Loucy (cell line): Measurements from ENCODE around the gene NECTIN1.

Source experiments
- H2AFZ ChIP-seq: fragments of 200-600 bp; sonication (generic); 2 replicates; pipeline ENCODE4 v1.6.0; 2016; ENCODE audit warnings: antibody characterized with exemption, mild to moderate bottlenecking, low read length, moderate library complexity
- H3F3A ChIP-seq: fragments of 200-600 bp; 2 replicates; pipeline ENCODE4 v1.6.0; 2016; ENCODE audit warnings: antibody characterized with exemption, low read depth, mild to moderate bottlenecking
- H3K27me3 ChIP-seq: fragments of 200-600 bp; sonication (generic); 2 replicates; pipeline ENCODE4 v1.6.1; 2014; ENCODE audit warnings: low read length, mild to moderate bottlenecking; ENCODE audit not compliant: insufficient read depth, poor library complexity, severe bottlenecking
- H3K36me3 ChIP-seq: fragments of 200-600 bp; sonication (generic); 2 replicates; pipeline ENCODE4 v1.6.1; 2016; ENCODE audit warnings: low read length; ENCODE audit not compliant: insufficient read depth
- H3K4me1 ChIP-seq: fragments of 200-600 bp; sonication (generic); 2 replicates; pipeline ENCODE4 v1.5.1; 2014; ENCODE audit warnings: low read length, mild to moderate bottlenecking; ENCODE audit not compliant: insufficient read depth, poor library complexity, severe bottlenecking
- H3K4me2 ChIP-seq: fragments of 200-600 bp; sonication (generic); 2 replicates; pipeline ENCODE4 v1.6.0; 2014; ENCODE audit warnings: antibody characterized with exemption, low read length, low read depth, mild to moderate bottlenecking; ENCODE audit not compliant: poor library complexity, severe bottlenecking
- H3K4me3 ChIP-seq: fragments of 200-600 bp; sonication (generic); 2 replicates; pipeline ENCODE4 v1.5.1; 2014; ENCODE audit warnings: low read length, mild to moderate bottlenecking, mixed read lengths; ENCODE audit not compliant: poor library complexity, severe bottlenecking
- H3K79me2 ChIP-seq: fragments of 200-600 bp; sonication (generic); 2 replicates; pipeline ENCODE4 v1.6.1; 2014; ENCODE audit warnings: low read length; ENCODE audit not compliant: insufficient read depth
- H3K9ac ChIP-seq: fragments of 200-600 bp; sonication (generic); 2 replicates; pipeline ENCODE4 v1.6.0; 2014; ENCODE audit warnings: mild to moderate bottlenecking, low read depth, low read length, moderate library complexity; ENCODE audit not compliant: poor library complexity, severe bottlenecking
- H3K9me2 ChIP-seq: fragments of 200-600 bp; sonication (generic); replicated peaks from 2 replicates; pipeline ENCODE4 v1.6.1; 2016; ENCODE audit warnings: low read depth, low read length, mixed read lengths
- H3K9me3 ChIP-seq: fragments of 200-600 bp; sonication (generic); 2 replicates; pipeline ENCODE4 v1.6.1; 2014; ENCODE audit warnings: mild to moderate bottlenecking, antibody characterized with exemption, low read length, low read depth; ENCODE audit not compliant: insufficient read depth
- H4K20me1 ChIP-seq: fragments of 200-600 bp; sonication (generic); 2 replicates; pipeline ENCODE4 v1.6.0; 2014; ENCODE audit warnings: antibody characterized with exemption, low read length, mild to moderate bottlenecking; ENCODE audit not compliant: insufficient read depth, poor library complexity, severe bottlenecking
- EZH2phosphoT487 ChIP-seq: fragments of 200-600 bp; IDR thresholded peaks from 2 replicates; pipeline ENCODE4 v1.6.1; 2018; ENCODE audit warnings: antibody characterized with exemption, mild to moderate bottlenecking, moderate library complexity, borderline replicate concordance
- TF ChIP-seq, protein P1 (sequence below): fragments of 200-600 bp; sonication (generic); conservative IDR thresholded peaks from 2 replicates; pipeline ENCODE4 v1.5.1; 2014; ENCODE audit warnings: mild to moderate bottlenecking, antibody characterized with exemption, low read length

The NECTIN1 gene

DNA sequence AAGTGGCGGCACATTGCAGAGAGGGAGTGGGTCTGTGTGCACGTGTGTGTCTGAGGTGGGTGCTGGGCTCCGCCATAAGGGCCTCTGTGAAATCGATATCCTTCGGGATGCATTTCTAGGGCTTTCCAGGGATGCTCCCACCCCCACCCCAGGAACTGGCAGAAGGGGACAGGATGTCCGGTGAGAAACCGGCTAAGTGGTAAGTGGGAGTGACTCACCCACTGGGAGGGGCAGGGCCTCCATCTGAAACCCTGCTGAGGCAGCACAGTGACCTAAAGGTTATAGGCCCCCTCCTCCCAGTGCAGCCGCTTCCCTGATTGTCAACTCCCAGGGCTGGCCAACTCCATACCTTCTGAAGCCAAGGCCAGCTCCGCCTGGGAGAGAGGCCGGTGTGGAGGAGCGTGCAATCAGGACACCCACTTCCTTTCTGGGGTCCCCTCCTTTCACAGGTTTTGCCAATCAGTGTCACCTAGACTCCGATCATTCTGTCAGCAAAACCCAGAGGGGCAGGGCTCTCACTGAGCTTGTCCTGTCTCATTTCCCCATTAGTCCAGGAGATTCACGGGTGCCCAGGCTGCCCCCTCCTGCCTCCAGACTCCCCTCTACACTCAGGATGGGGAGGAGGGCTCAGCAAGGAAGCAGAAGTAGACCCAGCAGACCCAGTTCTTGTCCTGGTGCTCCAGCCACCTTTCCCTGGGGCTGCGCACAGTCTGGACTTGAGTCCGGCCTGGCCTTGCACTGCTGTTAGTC lies 44.5 kb downstream of the NECTIN1 start:
- Histone ChIP-seq H3K9me2 (no peaks in the 10 kb centered on the region), H3K4me3 (peak overlapping the region; percentile 52), H3K79me2 (peaks cover 97% of the 10 kb centered on the region), H3K36me3 (peaks cover 5% of the 10 kb centered on the region; the same call in 1 of the 2 replicates), H3K9me3 (no peaks in the 10 kb centered on the region), H3K9ac (peak overlapping the region; percentile 65), H4K20me1 (peaks cover 11% of the 10 kb centered on the region), H3K4me1 (peaks cover 79% of the 10 kb centered on the region), H3F3A (no peaks in the 10 kb centered on the region), H3K4me2 (peak overlapping the region; percentile 64), H2AFZ (no peak overlapping the region), H3K27me3 (no peaks in the 10 kb centered on the region)
- TF ChIP-seq EZH2phosphoT487: no peak
- TF ChIP-seq, protein P1, sequence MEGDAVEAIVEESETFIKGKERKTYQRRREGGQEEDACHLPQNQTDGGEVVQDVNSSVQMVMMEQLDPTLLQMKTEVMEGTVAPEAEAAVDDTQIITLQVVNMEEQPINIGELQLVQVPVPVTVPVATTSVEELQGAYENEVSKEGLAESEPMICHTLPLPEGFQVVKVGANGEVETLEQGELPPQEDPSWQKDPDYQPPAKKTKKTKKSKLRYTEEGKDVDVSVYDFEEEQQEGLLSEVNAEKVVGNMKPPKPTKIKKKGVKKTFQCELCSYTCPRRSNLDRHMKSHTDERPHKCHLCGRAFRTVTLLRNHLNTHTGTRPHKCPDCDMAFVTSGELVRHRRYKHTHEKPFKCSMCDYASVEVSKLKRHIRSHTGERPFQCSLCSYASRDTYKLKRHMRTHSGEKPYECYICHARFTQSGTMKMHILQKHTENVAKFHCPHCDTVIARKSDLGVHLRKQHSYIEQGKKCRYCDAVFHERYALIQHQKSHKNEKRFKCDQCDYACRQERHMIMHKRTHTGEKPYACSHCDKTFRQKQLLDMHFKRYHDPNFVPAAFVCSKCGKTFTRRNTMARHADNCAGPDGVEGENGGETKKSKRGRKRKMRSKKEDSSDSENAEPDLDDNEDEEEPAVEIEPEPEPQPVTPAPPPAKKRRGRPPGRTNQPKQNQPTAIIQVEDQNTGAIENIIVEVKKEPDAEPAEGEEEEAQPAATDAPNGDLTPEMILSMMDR: no peak

DNA sequence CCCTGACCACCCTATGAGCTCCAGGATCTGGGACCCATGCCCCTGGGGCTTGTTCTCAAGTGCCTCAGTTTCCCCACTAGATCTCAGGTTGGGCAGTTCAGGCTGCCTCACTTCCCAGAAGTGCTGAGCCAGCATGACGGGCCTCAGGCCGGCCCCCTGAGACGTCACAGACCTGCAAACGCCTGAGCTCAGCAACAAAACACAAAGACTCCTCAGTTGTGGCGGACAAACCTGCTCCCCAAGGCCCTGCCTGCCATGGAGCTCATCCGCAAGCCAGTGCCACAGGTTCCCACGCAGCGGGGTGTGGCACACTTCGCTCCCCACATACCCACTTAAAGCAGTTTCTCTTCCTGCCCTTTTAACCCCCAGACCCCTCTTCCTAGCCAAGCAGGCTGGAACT lies 45.2 kb downstream of the NECTIN1 start:
- Histone ChIP-seq H2AFZ (no peak overlapping the region), H3K36me3 (peaks cover 8% of the 10 kb centered on the region; the same call in 1 of the 2 replicates), H3K9ac (peak overlapping the region; percentile 65)

DNA sequence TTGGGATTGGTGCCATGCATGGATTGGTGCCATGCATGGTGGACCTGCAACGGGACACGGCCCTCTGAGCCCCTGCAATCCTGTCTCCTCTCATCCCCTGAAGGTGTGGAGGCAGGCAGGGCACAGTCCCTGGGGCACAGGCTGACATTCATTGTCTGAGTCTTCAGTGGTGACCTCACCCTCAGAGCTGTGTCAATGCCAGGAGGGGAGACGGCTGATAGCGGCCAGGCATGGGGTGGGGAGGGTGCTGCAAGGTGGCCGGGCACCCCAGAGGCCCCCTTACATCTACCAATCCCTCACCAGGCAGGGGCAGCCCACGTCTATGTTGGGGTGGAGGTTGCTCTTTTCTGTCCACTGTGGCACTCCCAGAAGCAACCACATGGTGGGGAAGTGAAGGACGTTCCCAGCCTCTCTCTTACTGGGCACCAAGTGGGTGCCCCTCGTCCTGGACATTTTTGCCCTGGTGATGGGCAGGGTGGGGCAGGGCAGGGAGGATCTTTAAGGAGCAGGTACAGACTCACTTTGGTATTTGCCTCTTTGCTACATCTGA lies 47.6 kb downstream of the NECTIN1 start:
- TF ChIP-seq, protein P1: peak; percentile 58
- TF ChIP-seq EZH2phosphoT487: no peak
- Histone ChIP-seq H3F3A (no peaks in the 10 kb centered on the region), H2AFZ (no peak overlapping the region), H3K9me3 (no peaks in the 10 kb centered on the region), H3K4me1 (peaks cover 54% of the 10 kb centered on the region), H3K36me3 (peaks cover 27% of the 10 kb centered on the region; the same call in 1 of the 2 replicates), H3K4me2 (no peak overlapping the region), H3K79me2 (peaks cover 75% of the 10 kb centered on the region), H3K4me3 (no peak overlapping the region), H4K20me1 (peaks cover 11% of the 10 kb centered on the region), H3K9ac (peak overlapping the region; percentile 29), H3K9me2 (no peaks in the 10 kb centered on the region), H3K27me3 (no peaks in the 10 kb centered on the region)

More for the DNA sequence above, 45.2 kb downstream of the NECTIN1 start:
- H3K9me2 ChIP-seq: no peaks in the 10 kb centered on the region
- H3K79me2 ChIP-seq: peaks cover 97% of the 10 kb centered on the region
- H3F3A ChIP-seq: no peaks in the 10 kb centered on the region
- peak overlapping the region; percentile 64 for H3K4me2 ChIP-seq
- H4K20me1 ChIP-seq: peaks cover 11% of the 10 kb centered on the region
- no peaks in the 10 kb centered on the region for H3K27me3 ChIP-seq
- H3K9me3 ChIP-seq: no peaks in the 10 kb centered on the region
- no peak for TF ChIP-seq EZH2phosphoT487
- TF ChIP-seq, protein P1: no peak
- peaks cover 72% of the 10 kb centered on the region for H3K4me1 ChIP-seq
- peak overlapping the region; percentile 52 for H3K4me3 ChIP-seq
